Suprapubic skin (tissue), 3 donors: ENCODE data around the gene PRXL2A.
"Not testable (repeated sequence)": the region's sequence is repeated elsewhere in the genome, so short reads cannot be mapped to it uniquely, and the experiment has no call there.

ENCODE experiments used
- EP300 ChIP-seq: sonication (generic); formaldehyde crosslinking; IDR thresholded peaks from one replicate; pipeline ENCODE4 v1.6.1; 2017; ENCODE audit warnings: antibody characterized with exemption
- POLR2A ChIP-seq, 2 donors: fragments of 450-650 bp; IDR thresholded peaks; one replicate each; pipeline ENCODE4 v1.6.1; 2017; ENCODE audit warnings: antibody characterized with exemption in 2 of 2, mild to moderate bottlenecking in 2 of 2, moderate library complexity in 2 of 2
- TF ChIP-seq, protein P1 (sequence below), 2 donors: fragments of 200-600 bp in 1 of 2; fragments of 450-650 bp in 1 of 2; sonication (generic) in 1 of 2; IDR thresholded peaks; one replicate each; pipeline ENCODE4 v1.5.1; 2016 to 2019; ENCODE audit warnings: antibody characterized with exemption in 2 of 2, mild to moderate bottlenecking in 1 of 2, moderate library complexity in 1 of 2

- not testable (repeated sequence) for TF ChIP-seq EP300; POLR2A (IDR thresholded peaks at IDR 0.05)
- TF ChIP-seq, protein P1, sequence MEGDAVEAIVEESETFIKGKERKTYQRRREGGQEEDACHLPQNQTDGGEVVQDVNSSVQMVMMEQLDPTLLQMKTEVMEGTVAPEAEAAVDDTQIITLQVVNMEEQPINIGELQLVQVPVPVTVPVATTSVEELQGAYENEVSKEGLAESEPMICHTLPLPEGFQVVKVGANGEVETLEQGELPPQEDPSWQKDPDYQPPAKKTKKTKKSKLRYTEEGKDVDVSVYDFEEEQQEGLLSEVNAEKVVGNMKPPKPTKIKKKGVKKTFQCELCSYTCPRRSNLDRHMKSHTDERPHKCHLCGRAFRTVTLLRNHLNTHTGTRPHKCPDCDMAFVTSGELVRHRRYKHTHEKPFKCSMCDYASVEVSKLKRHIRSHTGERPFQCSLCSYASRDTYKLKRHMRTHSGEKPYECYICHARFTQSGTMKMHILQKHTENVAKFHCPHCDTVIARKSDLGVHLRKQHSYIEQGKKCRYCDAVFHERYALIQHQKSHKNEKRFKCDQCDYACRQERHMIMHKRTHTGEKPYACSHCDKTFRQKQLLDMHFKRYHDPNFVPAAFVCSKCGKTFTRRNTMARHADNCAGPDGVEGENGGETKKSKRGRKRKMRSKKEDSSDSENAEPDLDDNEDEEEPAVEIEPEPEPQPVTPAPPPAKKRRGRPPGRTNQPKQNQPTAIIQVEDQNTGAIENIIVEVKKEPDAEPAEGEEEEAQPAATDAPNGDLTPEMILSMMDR (IDR thresholded peaks at IDR 0.05) = not testable (repeated sequence)
These were observed 49.4 kb upstream of the PRXL2A start for GRCh38 chr10:80358925-80359324.
